HG03571 (cell line): ENCODE data around the gene NXNL1.
"Not testable (repeated sequence)": the region's sequence is repeated elsewhere in the genome, so short reads cannot be mapped to it uniquely, and the experiment has no call there.

Experiments used
- ATAC-seq: cut with Tn5 transposase; IDR thresholded peaks from one replicate; pipeline ENCODE4 v1.9.1; 2021; ENCODE audit not compliant: unreplicated experiment

Gene NXNL1, protein sequence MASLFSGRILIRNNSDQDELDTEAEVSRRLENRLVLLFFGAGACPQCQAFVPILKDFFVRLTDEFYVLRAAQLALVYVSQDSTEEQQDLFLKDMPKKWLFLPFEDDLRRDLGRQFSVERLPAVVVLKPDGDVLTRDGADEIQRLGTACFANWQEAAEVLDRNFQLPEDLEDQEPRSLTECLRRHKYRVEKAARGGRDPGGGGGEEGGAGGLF

DNA sequence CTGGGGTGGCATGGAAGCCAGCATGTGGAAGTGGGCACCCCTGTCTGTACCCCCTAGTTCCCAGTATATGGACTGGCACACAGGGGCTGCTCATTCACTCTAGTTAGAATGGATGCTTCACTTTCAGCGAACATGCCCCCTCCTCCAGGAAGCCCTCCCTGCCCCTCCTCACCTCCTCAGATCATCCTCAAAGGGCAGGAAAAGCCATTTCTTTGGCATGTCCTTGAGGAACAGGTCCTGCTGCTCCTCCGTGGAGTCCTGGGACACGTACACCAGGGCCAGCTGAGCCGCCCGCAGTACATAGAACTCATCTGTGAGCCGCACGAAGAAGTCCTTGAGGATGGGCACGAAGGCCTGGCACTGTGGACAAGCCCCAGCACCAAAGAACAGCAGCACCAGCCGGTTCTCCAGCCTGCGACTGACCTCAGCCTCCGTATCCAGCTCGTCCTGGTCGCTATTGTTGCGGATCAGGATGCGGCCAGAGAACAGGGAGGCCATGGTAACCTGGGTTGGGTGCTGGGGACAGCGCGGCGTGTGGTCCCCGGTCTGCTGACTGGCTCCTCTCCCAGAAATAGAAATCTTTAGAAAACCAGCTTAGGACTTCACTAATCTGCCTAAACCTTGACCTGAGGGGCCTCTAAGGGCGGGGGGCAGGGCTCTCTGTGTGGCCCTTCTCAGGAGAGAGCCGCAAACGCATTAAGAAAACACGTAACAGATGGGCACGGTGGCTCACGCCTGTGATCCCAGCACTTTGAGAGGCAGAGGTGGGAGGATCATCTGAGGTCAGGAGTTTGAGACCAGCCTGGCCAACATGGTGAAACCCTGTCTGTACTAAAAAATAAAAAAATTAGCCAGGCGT is at the start of gene NXNL1:
NXNL1 (minus strand) TSS at position 555 of the 859 bp plus-strand sequence; CDS start at position 498, 57 bp downstream.
- ATAC-seq: no peak

- not testable (repeated sequence) for ATAC-seq
These were observed 47.8 kb upstream of the NXNL1 start for GRCh38 chr19:17508558-17508933.

DNA sequence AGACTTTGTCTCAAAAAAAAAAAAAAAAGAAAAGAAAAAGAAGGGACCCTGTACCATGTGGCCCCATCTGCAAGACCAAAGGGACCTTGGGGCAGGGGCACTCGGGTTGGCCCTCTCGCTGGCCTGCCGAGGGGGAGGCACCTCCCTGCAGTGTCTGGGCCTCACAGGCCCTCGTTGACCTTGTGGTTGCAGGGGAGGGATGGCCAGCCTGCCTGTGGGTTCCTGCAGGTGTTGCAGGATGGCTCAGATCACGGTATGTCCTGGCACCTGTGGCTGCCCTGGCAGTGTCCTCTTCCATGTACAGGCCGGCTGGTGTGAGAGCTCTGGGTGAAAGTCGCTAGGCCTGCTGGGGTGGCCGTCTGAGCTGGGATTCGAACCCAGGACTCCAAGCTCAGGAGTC is 46.0 kb upstream of the NXNL1 start:
- no peak for ATAC-seq

DNA sequence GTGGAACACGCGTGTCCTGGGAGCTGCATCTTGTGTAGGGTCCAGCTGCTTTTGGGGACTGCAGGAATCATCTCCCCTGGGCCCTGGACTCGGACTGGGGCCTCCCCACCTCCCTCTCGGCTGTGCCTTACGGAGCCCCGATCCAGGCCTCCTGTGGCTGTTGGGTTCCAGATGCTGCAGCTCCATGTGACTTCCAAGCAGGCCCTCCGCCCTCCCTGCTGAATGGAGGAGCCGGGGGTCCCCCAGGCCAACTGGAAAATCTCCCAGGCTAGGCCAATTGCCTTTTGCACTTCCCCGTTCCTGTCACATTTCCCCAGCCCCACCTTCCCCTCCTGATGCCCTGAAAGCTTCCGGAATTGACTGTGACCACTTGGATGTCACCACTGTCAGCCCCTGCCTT is 44.5 kb upstream of the NXNL1 start:
- no peak for ATAC-seq

GRCh38 chr19:17504456-17504855 is 43.7 kb upstream of the NXNL1 start:
- ATAC-seq: no peak

DNA sequence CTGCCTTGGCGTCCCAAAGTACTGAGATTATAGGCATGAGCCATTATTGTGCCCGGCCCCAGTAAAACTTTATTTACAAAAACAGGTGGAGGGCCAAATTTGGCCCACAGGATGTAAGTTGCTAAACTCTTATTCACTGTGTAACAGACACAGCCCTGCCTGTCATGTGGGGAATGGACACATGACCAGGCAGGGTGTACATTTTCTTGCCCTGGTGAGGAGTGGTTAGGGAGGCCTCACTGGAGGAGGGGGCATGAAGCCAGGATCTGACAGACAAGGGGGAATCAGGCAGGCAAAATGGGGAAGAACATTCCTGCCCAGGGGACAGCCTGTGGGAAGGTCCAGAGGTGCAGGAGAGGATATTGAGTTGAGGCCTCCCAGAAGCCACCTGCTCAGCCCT is 43.3 kb upstream of the NXNL1 start:
- no peak for ATAC-seq

DNA sequence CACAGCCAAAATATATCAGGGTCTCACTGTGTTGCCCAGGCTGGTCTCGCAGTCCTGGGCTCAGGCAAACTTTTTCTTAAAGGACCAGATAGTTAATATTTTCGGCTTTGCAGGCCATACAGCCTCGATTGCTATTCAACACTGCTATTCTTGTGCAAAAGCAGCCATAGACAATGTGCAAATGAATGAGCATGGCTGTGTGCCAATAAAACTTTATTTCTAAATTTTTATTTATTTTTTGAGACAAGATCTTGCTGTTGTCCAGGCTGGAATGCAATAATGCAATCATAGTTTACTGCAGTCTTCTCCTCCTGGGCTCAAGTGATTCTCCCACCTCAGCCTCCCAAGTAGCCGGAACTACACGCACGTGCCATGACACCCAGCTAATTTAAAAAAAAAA is 42.5 kb upstream of the NXNL1 start:
- ATAC-seq: no peak

DNA sequence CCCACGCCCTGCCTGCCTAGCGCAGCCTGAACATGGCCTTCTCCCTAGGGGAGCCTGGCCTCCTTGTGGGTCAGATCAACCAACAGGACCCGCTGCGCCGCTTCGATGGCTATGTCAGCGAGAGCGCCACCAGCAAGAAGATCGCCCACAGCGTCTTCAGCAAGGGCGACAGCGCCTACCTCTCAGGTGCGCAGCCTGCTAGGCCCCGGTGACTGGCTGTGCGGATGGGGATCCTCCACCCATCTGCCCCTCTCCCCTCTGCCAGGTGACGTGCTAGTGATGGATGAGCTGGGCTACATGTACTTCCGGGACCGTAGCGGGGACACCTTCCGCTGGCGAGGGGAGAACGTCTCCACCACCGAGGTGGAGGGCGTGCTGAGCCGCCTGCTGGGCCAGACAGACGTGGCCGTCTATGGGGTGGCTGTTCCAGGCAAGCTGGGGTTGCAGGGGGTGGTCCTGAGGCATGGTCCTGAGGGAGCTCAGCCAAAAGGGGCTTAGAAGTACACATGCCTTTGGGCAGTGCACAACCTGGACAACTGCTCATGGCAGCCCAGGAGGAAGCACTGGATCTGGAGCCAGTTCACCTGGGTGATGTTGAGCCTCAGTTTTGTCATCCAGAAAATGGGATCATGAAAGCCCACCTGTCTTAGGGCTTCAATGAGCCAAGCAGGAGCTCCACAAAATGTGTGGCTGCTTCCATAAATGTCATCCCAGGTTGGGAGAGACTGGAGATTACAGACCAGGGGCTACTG is 39.9 kb upstream of the NXNL1 start:
- no peak for ATAC-seq

- no peak for ATAC-seq
These were observed 39.1 kb upstream of the NXNL1 start for GRCh38 chr19:17499648-17500446.

DNA sequence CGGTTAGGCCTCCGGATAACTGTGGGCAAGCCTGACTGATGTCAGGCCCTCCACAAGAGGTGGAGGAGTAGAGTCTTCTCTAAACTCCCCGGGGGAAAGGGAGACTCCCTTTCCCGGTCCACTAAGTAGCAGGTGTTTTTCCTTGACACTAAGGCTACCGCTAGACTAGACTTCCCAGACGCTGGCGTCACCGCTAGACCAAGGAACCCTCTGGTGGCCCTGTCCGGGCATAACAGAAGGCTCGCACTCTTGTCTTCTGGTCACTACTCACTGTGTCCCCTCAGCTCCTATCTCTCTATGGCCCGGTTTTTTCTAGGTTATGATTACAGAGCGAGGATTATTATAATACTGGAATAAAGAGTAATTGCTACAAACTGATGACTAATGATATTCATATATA is 38.3 kb upstream of the NXNL1 start:
- not testable (repeated sequence) for ATAC-seq

DNA sequence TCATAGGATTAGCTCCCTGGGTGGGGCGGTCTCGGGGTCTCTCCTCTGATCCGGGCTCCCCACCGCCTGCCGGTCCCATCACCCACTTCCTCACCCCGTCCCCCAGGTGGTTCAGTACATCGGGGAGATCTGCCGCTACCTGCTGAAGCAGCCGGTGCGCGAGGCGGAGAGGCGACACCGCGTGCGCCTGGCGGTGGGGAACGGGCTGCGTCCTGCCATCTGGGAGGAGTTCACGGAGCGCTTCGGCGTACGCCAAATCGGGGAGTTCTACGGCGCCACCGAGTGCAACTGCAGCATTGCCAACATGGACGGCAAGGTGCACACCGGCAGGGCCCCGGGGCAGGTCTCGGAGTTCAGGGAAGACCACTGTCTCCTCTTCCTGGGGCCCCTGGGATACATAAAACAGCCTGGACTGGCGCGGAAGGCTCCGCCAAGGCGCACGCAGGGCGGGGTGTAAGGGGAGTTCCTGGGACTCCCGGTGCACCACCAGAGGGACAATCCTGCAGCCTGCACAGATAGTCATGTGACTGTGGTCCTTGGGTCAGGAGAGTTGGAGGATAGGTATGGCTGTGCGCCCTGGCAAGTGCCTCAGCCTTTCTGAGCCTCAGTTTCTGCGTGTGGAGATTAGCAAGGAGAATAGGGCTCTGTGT is 36.5 kb upstream of the NXNL1 start:
- ATAC-seq: no peak

- ATAC-seq: no peak
These were observed 35.7 kb upstream of the NXNL1 start for GRCh38 chr19:17496337-17496997.

- ATAC-seq: no peak
These were observed 35.0 kb upstream of the NXNL1 start for GRCh38 chr19:17495639-17496296.

DNA sequence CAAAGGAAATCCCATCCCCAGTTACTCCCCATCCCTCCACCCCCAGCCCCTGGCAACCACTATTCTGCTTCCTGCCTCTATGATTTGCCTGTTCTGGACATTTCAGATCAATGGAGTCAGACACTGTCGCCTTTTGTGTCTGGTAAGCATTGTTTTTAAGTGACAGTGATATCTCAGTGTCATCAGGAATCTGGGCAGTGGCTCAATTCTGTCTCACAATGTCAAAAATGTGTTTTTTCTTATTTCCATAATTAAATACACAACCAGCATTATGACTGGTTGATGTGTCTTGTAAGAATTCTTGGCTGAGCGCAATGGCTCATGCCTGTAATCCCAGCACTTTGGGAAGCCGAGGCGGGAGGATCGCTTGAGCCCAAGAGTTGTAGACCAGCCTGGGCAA is 30.6 kb upstream of the NXNL1 start:
- ATAC-seq: no peak

- no peak for ATAC-seq
These were observed 29.7 kb upstream of the NXNL1 start for GRCh38 chr19:17490411-17490810.

DNA sequence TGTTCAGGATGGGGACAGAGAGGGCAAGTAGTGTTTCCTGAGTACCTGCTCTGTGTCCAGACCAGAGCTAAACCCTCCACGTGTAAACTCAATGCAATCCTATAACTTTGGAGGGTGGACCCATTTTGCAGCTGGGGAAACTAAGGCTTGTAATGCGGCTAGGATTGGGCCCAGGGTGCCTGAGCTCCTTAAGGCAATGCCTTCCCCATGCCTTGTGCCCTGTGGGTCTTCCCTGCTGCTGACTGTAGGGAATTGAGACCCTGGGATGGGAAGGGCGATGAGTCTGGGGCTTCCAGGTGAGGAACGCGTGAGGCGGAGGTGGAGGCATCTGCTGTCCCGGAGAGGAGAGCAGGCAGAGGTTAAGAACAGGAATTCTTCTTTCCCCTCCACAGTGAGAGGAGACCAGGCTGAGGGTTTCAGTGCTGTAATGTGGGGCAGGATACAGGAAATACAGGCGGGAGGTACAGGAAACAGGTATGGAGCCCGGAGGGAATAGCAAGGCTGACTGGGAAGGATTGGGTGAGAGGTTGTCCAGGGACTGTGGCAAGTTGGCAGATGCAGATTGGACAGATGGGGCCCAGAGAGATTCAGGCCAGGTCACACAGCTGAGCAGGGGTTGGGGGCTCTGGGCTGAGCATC is 28.8 kb upstream of the NXNL1 start:
- ATAC-seq: no peak

- ATAC-seq: no peak
These were observed 28.1 kb upstream of the NXNL1 start for GRCh38 chr19:17488593-17489391.
